ENCODE results near the gene VWA5B2. TPM values are rescaled to one million over a fixed set of nuclear protein-coding genes. Genes with fewer than 3 reads are reported as not detected.

Gene VWA5B2
- total RNA-seq, 1 donor from 2014 or later: not detected

DNA sequence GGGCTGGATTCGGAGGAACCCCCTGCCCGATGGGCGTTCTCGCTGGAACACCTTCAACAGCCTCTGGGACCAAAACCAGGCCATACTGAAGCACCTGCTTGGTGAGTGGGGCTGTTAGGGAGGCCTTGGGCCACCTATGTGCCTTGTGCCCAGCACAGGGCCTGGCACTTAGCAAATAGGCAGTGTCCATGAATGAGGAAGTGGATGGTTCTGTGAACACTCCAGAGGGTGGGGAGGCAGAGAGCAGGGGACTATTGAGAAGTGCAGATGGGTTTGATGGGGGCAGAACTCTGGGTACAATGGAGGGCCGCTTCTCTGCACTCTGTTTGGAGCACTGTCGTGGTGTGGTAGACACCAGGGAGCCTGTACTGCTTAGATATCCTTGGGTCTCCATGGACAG, 48.0 kb downstream of the VWA5B2 start:
- TF ChIP-seq, protein P1, sequence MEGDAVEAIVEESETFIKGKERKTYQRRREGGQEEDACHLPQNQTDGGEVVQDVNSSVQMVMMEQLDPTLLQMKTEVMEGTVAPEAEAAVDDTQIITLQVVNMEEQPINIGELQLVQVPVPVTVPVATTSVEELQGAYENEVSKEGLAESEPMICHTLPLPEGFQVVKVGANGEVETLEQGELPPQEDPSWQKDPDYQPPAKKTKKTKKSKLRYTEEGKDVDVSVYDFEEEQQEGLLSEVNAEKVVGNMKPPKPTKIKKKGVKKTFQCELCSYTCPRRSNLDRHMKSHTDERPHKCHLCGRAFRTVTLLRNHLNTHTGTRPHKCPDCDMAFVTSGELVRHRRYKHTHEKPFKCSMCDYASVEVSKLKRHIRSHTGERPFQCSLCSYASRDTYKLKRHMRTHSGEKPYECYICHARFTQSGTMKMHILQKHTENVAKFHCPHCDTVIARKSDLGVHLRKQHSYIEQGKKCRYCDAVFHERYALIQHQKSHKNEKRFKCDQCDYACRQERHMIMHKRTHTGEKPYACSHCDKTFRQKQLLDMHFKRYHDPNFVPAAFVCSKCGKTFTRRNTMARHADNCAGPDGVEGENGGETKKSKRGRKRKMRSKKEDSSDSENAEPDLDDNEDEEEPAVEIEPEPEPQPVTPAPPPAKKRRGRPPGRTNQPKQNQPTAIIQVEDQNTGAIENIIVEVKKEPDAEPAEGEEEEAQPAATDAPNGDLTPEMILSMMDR (conservative IDR thresholded peaks at IDR 0.05; ENCODE audit: low read depth, low read length): no peak
- no peak for DNase-seq (ENCODE audit: low read depth)
- H3K4me3 ChIP-seq (ENCODE audit: low read depth, low read length): no peak overlapping the region

DNA sequence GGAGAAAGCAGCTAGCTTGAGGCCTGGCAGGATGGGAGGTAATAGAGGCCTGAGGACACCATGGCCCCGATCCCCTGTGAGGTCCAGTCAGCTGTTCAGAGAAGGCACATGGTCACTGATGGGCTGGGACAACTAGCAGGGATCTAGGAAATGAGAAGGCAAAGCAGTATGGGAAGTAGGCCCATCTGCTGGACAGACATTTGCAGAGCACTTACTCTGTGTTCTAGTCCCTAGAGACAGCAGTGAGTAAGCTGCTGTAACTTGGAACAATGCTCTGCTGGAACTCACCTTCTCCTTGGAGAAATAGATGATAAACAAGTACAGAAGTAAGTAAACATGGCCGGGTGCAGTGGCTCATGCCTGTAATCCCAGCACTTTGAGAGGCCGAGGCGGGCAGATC, 53.6 kb downstream of the VWA5B2 start:
- no peak overlapping the region for H3K4me3 ChIP-seq (ENCODE audit: low read depth, low read length)
- TF ChIP-seq, protein P1 (conservative IDR thresholded peaks at IDR 0.05; ENCODE audit: low read depth, low read length): no peak
- no peak for DNase-seq (ENCODE audit: low read depth)

DNA sequence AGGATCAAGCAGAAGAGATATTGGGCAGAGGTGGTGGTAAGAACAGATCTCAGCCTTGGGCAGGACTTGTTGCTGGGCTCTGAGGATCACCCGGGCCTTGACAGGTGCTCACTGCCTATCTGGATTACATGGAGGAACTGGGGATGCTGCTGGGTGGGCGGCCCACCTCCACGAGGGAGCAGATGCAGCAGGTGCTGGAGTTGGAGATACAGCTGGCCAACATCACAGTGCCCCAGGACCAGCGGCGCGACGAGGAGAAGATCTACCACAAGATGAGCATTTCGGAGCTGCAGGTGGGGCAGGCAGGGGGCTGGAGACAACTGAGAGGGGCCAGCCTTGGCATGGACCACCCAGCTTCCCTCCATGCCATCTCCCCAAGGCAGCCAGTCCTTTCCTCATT, 54.3 kb downstream of the VWA5B2 start:
- no peak for DNase-seq (ENCODE audit: low read depth)
- no peak overlapping the region for H3K4me3 ChIP-seq (ENCODE audit: low read depth, low read length)
- TF ChIP-seq, protein P1 (conservative IDR thresholded peaks at IDR 0.05; ENCODE audit: low read depth, low read length): no peak

DNA sequence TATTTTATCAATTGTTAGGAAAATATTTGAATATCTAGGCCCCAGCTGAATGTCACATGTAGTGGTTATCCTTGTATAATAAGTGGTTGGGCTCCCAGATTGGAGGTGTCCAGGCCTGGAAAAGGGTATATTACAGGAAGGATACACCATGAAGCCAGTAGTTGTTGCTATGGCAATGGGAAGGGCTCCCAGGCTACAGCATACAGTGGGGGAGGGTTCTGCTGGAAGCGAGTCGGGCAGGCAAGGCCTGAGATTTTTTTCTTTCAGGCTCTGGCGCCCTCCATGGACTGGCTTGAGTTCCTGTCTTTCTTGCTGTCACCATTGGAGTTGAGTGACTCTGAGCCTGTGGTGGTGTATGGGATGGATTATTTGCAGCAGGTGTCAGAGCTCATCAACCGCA, 55.3 kb downstream of the VWA5B2 start:
- TF ChIP-seq, protein P1 (conservative IDR thresholded peaks at IDR 0.05; ENCODE audit: low read depth, low read length): peak; percentile 70
- DNase-seq (ENCODE audit: low read depth): peak; percentile 6
- no peak overlapping the region for H3K4me3 ChIP-seq (ENCODE audit: low read depth, low read length)

DNA sequence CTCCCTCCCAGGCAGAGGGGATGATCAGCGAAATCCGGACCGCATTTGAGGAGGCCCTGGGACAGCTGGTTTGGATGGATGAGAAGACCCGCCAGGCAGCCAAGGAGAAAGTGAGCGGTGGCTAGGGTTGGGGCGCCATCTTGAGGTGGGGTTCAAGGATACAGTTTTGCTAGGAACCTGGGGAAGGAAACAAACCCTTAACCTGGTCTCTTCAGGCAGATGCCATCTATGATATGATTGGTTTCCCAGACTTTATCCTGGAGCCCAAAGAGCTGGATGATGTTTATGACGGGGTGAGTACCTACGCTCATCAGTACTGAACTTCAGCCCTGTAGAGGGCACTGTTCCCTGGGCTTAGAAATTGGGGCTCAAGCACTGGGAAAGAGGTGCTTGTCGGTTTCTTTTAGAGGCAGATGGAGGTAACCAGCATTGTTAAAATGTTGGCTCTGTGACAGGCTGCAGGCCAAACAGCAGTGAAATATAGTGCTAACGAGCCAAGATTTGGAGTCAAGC, 60.1 kb downstream of the VWA5B2 start:
- no peak for DNase-seq (ENCODE audit: low read depth)
- TF ChIP-seq, protein P1 (conservative IDR thresholded peaks at IDR 0.05; ENCODE audit: low read depth, low read length): peak; percentile 81
- H3K4me3 ChIP-seq (ENCODE audit: low read depth, low read length): no peak overlapping the region

DNA sequence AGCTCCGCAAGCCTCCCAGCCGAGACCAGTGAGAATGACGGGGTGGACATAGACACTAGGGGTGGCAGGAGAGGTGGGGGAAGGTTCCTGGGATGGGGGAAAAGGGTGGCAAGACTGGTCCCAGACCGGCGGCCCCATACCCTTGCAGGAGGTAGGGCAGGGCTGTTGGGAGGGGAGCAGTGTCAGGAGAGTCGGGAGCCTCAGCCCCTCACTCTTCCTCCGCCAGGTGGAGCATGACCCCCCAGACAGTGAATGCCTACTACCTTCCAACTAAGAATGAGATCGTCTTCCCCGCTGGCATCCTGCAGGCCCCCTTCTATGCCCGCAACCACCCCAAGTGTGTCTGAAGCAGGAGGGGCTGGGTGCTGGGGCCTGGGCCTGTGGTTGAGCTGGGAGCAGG, 60.9 kb downstream of the VWA5B2 start:
- no peak overlapping the region for H3K4me3 ChIP-seq (ENCODE audit: low read depth, low read length)
- TF ChIP-seq, protein P1 (conservative IDR thresholded peaks at IDR 0.05; ENCODE audit: low read depth, low read length): no peak
- no peak for DNase-seq (ENCODE audit: low read depth)

DNA sequence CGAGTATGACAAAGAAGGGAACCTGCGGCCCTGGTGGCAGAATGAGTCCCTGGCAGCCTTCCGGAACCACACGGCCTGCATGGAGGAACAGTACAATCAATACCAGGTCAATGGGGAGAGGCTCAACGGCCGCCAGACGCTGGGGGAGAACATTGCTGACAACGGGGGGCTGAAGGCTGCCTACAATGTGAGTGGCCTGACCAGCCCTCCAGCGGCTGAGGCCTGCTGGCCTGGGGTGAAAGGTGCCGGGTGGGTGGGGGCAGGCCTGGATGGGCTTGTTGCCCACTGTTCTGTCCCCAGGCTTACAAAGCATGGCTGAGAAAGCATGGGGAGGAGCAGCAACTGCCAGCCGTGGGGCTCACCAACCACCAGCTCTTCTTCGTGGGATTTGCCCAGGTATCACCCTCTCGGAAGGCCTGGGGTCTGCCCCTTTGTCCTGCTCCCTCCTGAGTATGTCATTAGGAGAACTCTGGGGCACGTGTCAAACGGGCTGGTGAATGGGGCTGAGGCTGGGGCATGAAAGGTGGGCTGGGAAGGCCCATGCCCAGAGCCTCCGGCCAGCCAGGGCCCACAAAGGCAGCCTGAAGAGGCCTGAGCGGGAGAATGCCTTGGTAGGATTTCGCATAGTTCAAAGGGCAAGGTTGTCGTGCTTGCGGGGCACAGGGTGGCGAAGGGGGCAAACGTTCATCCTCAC, 61.8 kb downstream of the VWA5B2 start:
- TF ChIP-seq, protein P1 (conservative IDR thresholded peaks at IDR 0.05; ENCODE audit: low read depth, low read length): no peak
- H3K4me3 ChIP-seq (ENCODE audit: low read depth, low read length): no peak overlapping the region
- DNase-seq (ENCODE audit: low read depth): no peak

All from epithelial cell of proximal tubule (primary cell).